HEK293 (cell line): ENCODE measurements around the gene PTH1R.

Experiments
- HOXA7 ChIP-seq: sonication (generic); formaldehyde crosslinking; IDR thresholded peaks from 2 replicates; pipeline ENCODE4 v1.8.1; 2022; ENCODE audit warnings: missing genetic modification reagents, borderline replicate concordance
- MZF1 ChIP-seq: fragments of 450-650 bp; formaldehyde crosslinking; IDR thresholded peaks from 2 replicates; pipeline ENCODE4 v1.5.1; 2017; ENCODE audit warnings: missing biosample characterization, missing genetic modification characterization, borderline replicate concordance
- SP2 ChIP-seq: fragments of 450-650 bp; formaldehyde crosslinking; IDR thresholded peaks from 2 replicates; pipeline ENCODE4 v1.5.1; 2016; ENCODE audit warnings: missing biosample characterization, missing genetic modification characterization
- YY1 ChIP-seq: fragments of 450-650 bp; formaldehyde crosslinking; IDR thresholded peaks from 2 replicates; pipeline ENCODE4 v1.5.1; 2018; ENCODE audit warnings: missing biosample characterization, missing genetic modification characterization
- ZBTB21 ChIP-seq: fragments of 450-650 bp; formaldehyde crosslinking; IDR thresholded peaks from 2 replicates; pipeline ENCODE4 v1.5.1; 2017; ENCODE audit warnings: missing biosample characterization, missing genetic modification characterization
- ZNF157 ChIP-seq: fragments of 450-650 bp; formaldehyde crosslinking; IDR thresholded peaks from 2 replicates; pipeline ENCODE4 v1.5.1; 2016; ENCODE audit warnings: missing biosample characterization, missing genetic modification characterization
- ZNF449 ChIP-seq: fragments of 450-650 bp; formaldehyde crosslinking; IDR thresholded peaks from 2 replicates; pipeline ENCODE4 v1.5.1; 2017; ENCODE audit warnings: missing biosample characterization, mild to moderate bottlenecking, missing genetic modification characterization, moderate library complexity
- ZNF677 ChIP-seq: fragments of 450-650 bp; IDR thresholded peaks from 2 replicates; pipeline ENCODE4 v1.5.0; 2018; ENCODE audit warnings: missing biosample characterization, mild to moderate bottlenecking, missing genetic modification characterization, moderate library complexity
- ZSCAN30 ChIP-seq: fragments of 450-650 bp; IDR thresholded peaks from 2 replicates; pipeline ENCODE4 v1.5.1; 2018; ENCODE audit warnings: missing biosample characterization, mild to moderate bottlenecking, missing genetic modification characterization, moderate library complexity
- TF ChIP-seq, protein P1 (sequence below): fragments of 450-650 bp; formaldehyde crosslinking; IDR thresholded peaks from 2 replicates; pipeline ENCODE4 v1.5.1; 2016; ENCODE audit warnings: missing biosample characterization, missing genetic modification characterization
- TF ChIP-seq, protein P2 (sequence below): fragments of 450-650 bp; formaldehyde crosslinking; IDR thresholded peaks from 2 replicates; pipeline ENCODE4 v1.5.1; 2016; ENCODE audit warnings: missing biosample characterization, missing genetic modification characterization

GRCh38 chr3:46927718-46928073 is 50.2 kb downstream of the PTH1R start:
- TF ChIP-seq ZNF449 (tag by site-specific recombination) (no peak), SP2 (tag by site-specific recombination) (no peak), MZF1 (no peak), ZNF157 (tag by site-specific recombination) (no peak), HOXA7 (CRISPR knock-in tag) (no peak), YY1 (no peak), ZNF677 (tag by site-specific recombination) (no peak), ZSCAN30 (tag by site-specific recombination) (no peak), ZBTB21 (no peak)
- TF ChIP-seq, protein P1, sequence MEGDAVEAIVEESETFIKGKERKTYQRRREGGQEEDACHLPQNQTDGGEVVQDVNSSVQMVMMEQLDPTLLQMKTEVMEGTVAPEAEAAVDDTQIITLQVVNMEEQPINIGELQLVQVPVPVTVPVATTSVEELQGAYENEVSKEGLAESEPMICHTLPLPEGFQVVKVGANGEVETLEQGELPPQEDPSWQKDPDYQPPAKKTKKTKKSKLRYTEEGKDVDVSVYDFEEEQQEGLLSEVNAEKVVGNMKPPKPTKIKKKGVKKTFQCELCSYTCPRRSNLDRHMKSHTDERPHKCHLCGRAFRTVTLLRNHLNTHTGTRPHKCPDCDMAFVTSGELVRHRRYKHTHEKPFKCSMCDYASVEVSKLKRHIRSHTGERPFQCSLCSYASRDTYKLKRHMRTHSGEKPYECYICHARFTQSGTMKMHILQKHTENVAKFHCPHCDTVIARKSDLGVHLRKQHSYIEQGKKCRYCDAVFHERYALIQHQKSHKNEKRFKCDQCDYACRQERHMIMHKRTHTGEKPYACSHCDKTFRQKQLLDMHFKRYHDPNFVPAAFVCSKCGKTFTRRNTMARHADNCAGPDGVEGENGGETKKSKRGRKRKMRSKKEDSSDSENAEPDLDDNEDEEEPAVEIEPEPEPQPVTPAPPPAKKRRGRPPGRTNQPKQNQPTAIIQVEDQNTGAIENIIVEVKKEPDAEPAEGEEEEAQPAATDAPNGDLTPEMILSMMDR (tag by site-specific recombination), result no peak
- TF ChIP-seq, protein P2, sequence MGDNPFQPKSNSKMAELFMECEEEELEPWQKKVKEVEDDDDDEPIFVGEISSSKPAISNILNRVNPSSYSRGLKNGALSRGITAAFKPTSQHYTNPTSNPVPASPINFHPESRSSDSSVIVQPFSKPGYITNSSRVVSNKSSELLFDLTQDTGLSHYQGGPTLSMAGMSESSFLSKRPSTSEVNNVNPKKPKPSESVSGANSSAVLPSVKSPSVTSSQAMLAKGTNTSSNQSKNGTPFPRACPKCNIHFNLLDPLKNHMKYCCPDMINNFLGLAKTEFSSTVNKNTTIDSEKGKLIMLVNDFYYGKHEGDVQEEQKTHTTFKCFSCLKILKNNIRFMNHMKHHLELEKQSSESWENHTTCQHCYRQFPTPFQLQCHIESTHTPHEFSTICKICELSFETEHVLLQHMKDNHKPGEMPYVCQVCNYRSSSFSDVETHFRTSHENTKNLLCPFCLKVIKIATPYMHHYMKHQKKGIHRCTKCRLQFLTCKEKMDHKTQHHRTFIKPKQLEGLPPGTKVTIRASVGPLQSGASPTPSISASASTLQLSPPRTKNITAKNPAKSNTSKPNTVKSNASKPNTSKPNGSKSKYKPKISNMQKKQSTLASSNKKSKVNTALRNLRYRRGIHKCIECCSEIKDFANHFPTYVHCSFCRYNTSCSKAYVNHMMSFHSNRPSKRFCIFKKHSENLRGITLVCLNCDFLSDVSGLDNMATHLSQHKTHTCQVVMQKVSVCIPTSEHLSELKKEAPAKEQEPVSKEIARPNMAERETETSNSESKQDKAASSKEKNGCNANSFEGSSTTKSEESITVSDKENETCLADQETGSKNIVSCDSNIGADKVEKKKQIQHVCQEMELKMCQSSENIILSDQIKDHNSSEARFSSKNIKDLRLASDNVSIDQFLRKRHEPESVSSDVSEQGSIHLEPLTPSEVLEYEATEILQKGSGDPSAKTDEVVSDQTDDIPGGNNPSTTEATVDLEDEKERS (tag by site-specific recombination), result no peak
